Renal cortex interstitium (tissue), 3 donors: ENCODE data around the gene RILPL2. TPM values are rescaled to one million over a fixed set of nuclear protein-coding genes. Genes with fewer than 3 reads are reported as not detected.

Experiments
- polyA plus RNA-seq, 3 donors: library from polyadenylated mRNA; unstranded; fragments of 120-200 nt; gene quantifications; one replicate each; pipeline ENCODE4 v1.2.1, GENCODE V29; 2013; ENCODE audit not compliant: insufficient read length in 3 of 3

RILPL2 gene
- polyA plus RNA-seq, 3 donors, result 5.2 to 5.6 (median 5.4) TPM

Other genes with a start within 250 kb of the RILPL2 start
- gene MPHOSPH9, start 203.5 kb downstream of the RILPL2 start, polyA plus RNA-seq, result 10 to 100 TPM; 34.0 to 38.8 (median 38.6) TPM
- gene MTRFR, start 203.2 kb downstream of the RILPL2 start, polyA plus RNA-seq, result 10 to 100 TPM; 22.2 to 25.7 (median 23.8) TPM
- 100 to 1,000 TPM; 159 to 203 (median 193) TPM for gene CDK2AP1, start 164.8 kb downstream of the RILPL2 start, polyA plus RNA-seq
- gene SBNO1, start 71.8 kb downstream of the RILPL2 start, polyA plus RNA-seq, result 10 to 100 TPM; 29.8 to 34.2 (median 30.1) TPM
- 10 to 100 TPM; 48.8 to 53.3 (median 50.5) TPM for gene KMT5A, start 52.6 kb downstream of the RILPL2 start, polyA plus RNA-seq
- gene SNRNP35, start 21.5 kb upstream of the RILPL2 start, polyA plus RNA-seq, result 10 to 100 TPM; 41.3 to 43.9 (median 43.2) TPM
- gene RILPL1, start 97.0 kb upstream of the RILPL2 start, polyA plus RNA-seq, result 10 to 100 TPM; 15.0 to 23.4 (median 20.5) TPM
- gene TMED2, start 147.9 kb upstream of the RILPL2 start, polyA plus RNA-seq, result 100 to 1,000 TPM; 210 to 231 (median 212) TPM
- gene DDX55, start 165.4 kb upstream of the RILPL2 start, polyA plus RNA-seq, result 10 to 100 TPM; 24.8 to 45.9 (median 31.2) TPM
- gene EIF2B1, start 197.0 kb upstream of the RILPL2 start, polyA plus RNA-seq, result 10 to 100 TPM; 58.0 to 69.5 (median 65.5) TPM
- gene GTF2H3, start 197.1 kb upstream of the RILPL2 start, polyA plus RNA-seq, result 10 to 100 TPM; 31.3 to 40.7 (median 34.9) TPM
- gene TCTN2, start 234.4 kb upstream of the RILPL2 start, polyA plus RNA-seq, result 10 to 100 TPM; 26.7 to 33.1 (median 29.5) TPM